Parathyroid adenoma (tissue), 2 donors: ENCODE results near the gene DNM2.

Experiments used
- H2AFZ ChIP-seq: fragments of 300-600 bp; sonication (generic); one replicate; pipeline ENCODE4 v1.7.0; 2017; ENCODE audit warnings: antibody characterized with exemption, mild to moderate bottlenecking
- H3K27ac ChIP-seq: fragments of 300-600 bp; sonication (generic); one replicate; pipeline ENCODE4 v1.7.0; 2017
- H3K27me3 ChIP-seq: fragments of 300-600 bp; sonication (generic); one replicate; pipeline ENCODE4 v1.7.0; 2017; ENCODE audit warnings: low read length; ENCODE audit not compliant: control insufficient read depth, insufficient read depth
- H3K36me3 ChIP-seq: fragments of 300-600 bp; sonication (generic); one replicate; pipeline ENCODE4 v1.7.0; 2017; ENCODE audit warnings: low read length; ENCODE audit not compliant: control insufficient read depth, insufficient read depth
- H3K4me1 ChIP-seq: fragments of 300-600 bp; sonication (generic); one replicate; pipeline ENCODE4 v1.7.0; 2017; ENCODE audit warnings: control low read depth
- H3K4me2 ChIP-seq: fragments of 300-600 bp; sonication (generic); one replicate; pipeline ENCODE4 v1.7.0; 2017; ENCODE audit warnings: low read length
- H3K4me3 ChIP-seq: fragments of 300-600 bp; sonication (generic); one replicate; pipeline ENCODE4 v1.7.0; 2017; ENCODE audit warnings: low read depth, low read length
- H3K79me2 ChIP-seq: fragments of 300-600 bp; sonication (generic); one replicate; pipeline ENCODE4 v1.7.0; 2017; ENCODE audit warnings: control low read depth
- H3K9ac ChIP-seq: fragments of 300-600 bp; sonication (generic); one replicate; pipeline ENCODE4 v1.7.0; 2017; ENCODE audit warnings: mild to moderate bottlenecking
- H3K9me3 ChIP-seq: fragments of 300-600 bp; sonication (generic); one replicate; pipeline ENCODE4 v1.7.0; 2017; ENCODE audit warnings: low read length; ENCODE audit not compliant: control insufficient read depth
- TF ChIP-seq, protein P1 (sequence below): fragments of 300-600 bp; sonication (generic); IDR thresholded peaks from one replicate; pipeline ENCODE4 v1.7.0; 2017; ENCODE audit warnings: antibody characterized with exemption, mild to moderate bottlenecking
- donor health status: primary hyperparathyroidism.

Gene DNM2

DNA sequence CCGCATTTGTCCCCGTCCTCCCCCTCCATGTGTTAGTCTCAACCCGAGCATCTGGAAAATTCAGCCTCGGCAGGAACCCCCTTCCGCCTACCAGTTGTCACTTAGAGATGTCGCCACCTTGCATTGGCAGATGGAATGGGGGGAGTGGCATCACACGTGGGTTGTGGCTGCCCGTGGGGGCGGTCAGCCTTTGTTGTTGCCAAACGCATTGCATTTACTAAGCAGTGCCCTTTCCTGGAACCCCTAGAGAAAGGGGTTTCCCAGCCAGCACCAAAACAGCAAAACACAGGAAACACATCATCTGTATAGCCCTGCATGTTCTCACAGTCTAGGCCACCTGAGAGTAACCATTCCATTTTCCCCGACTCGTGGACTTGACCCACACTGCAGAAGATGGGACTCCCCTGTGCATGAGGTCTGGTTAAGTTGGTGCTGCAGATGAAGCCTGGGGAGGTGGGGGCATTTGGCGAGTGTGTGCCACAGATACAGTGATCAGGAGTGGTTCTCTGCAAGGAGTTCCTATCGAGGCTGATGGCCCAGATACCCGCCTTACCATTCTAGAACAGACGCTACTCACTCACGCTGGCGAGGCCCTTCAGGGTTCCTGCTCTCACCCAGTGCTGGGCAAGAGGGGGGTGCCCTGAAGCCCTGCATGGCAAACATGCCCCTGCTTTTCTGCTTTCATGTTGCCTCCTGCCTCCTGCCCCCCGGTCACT, 79.8 kb downstream of the DNM2 start:
- TF ChIP-seq, protein P1, sequence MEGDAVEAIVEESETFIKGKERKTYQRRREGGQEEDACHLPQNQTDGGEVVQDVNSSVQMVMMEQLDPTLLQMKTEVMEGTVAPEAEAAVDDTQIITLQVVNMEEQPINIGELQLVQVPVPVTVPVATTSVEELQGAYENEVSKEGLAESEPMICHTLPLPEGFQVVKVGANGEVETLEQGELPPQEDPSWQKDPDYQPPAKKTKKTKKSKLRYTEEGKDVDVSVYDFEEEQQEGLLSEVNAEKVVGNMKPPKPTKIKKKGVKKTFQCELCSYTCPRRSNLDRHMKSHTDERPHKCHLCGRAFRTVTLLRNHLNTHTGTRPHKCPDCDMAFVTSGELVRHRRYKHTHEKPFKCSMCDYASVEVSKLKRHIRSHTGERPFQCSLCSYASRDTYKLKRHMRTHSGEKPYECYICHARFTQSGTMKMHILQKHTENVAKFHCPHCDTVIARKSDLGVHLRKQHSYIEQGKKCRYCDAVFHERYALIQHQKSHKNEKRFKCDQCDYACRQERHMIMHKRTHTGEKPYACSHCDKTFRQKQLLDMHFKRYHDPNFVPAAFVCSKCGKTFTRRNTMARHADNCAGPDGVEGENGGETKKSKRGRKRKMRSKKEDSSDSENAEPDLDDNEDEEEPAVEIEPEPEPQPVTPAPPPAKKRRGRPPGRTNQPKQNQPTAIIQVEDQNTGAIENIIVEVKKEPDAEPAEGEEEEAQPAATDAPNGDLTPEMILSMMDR = no peak

DNA sequence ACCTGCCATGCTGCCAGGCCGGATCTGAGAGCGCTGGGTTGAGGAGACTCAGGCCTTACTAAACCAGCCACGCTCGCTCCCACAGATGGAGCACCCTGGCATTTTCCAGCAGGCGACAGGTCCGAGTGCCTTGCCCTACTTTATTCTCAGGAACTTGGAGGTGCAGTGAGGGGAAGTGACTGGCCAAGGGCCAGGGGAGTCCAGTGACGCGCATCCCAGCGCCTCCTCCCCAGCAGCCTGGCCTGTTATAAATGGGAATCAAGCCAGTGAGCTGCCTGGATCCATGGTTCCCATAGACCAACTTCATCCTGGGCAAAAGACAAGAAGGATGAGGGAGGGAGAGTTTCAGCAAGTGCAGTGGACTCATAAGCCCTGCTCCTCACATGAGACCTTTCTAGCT, 82.6 kb downstream of the DNM2 start:
- Histone ChIP-seq H3K79me2 (peaks cover 14% of the 10 kb centered on the region), H3K27ac (no peak overlapping the region), H3K27me3 (no peaks in the 10 kb centered on the region), H3K9me3 (no peaks in the 10 kb centered on the region), H3K9ac (no peak overlapping the region), H3K4me3 (no peak overlapping the region), H3K36me3 (no peaks in the 10 kb centered on the region), H3K4me2 (no peak overlapping the region), H3K4me1 (peaks cover 3% of the 10 kb centered on the region), H2AFZ (no peak overlapping the region)
- TF ChIP-seq, protein P1 = no peak

More for the DNA sequence above, 79.8 kb downstream of the DNM2 start:
- Histone ChIP-seq H3K9me3 (no peaks in the 10 kb centered on the region), H3K36me3 (no peaks in the 10 kb centered on the region), H3K27me3 (no peaks in the 10 kb centered on the region), H2AFZ (no peak overlapping the region), H3K79me2 (peaks cover 14% of the 10 kb centered on the region), H3K9ac (no peak overlapping the region), H3K4me2 (no peak overlapping the region), H3K4me3 (no peak overlapping the region), H3K4me1 (peaks cover 3% of the 10 kb centered on the region), H3K27ac (no peak overlapping the region)

DNA sequence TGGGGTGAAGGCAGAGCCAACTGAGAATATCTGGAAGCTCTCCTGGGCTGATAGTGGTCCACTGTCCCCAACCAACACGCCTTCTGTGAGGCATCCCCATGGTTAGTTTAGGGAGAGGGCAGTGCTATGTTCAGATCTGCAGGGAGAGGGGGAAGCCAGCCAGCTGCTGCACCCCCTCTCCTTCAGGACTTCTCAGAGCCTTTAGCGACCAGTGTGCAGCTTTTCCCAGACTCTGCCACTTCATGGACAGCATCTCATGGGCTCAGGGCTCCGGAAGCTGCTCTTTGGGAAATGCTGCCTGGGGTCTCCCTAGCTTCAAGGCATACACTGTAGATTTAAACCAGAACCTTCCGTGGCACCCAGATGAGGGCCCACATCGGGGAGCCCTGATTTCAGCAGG, 84.6 kb downstream of the DNM2 start:
- Histone ChIP-seq H3K4me2 (no peak overlapping the region), H3K27ac (no peak overlapping the region), H3K79me2 (peaks cover 8% of the 10 kb centered on the region), H2AFZ (no peak overlapping the region), H3K9ac (no peak overlapping the region), H3K4me3 (no peak overlapping the region), H3K9me3 (no peaks in the 10 kb centered on the region), H3K36me3 (no peaks in the 10 kb centered on the region), H3K27me3 (no peaks in the 10 kb centered on the region), H3K4me1 (peaks cover 3% of the 10 kb centered on the region)
- TF ChIP-seq, protein P1 = no peak

- Histone ChIP-seq H3K27me3 (no peaks in the 10 kb centered on the region), H3K27ac (no peak overlapping the region), H3K4me2 (no peak overlapping the region), H3K36me3 (no peaks in the 10 kb centered on the region), H3K9me3 (no peaks in the 10 kb centered on the region), H3K9ac (no peak overlapping the region), H3K4me3 (no peak overlapping the region), H3K79me2 (peaks cover 8% of the 10 kb centered on the region), H3K4me1 (peaks cover 3% of the 10 kb centered on the region), H2AFZ (no peak overlapping the region)
- TF ChIP-seq, protein P1 = no peak
Observed at GRCh38 chr19:10803252-10803651, 85.4 kb downstream of the DNM2 start.
